Panc1 (cell line): ENCODE results near the gene EEF1AKMT1. TPM values are rescaled to one million over a fixed set of nuclear protein-coding genes. Genes with fewer than 3 reads are reported as not detected.

Source experiments
- ATAC-seq: fragments of 200-7000 bp; cut with Tn5 transposase; 2 replicates; pipeline ENCODE4 v1.9.1; 2020; ENCODE audit warnings: mild to moderate bottlenecking, moderate library complexity
- BruUV-seq: library from RNA; stranded (reverse); fragments of 400-500 nt; replicated peaks from 2 replicates; lab custom pipeline; 2021; lab: Mats Ljungman, UMichigan
- CTCF ChIA-PET: fragments of 300-600 bp; sonication (Branson Sonifier 250); formaldehyde crosslinking; loops from one replicate; lab custom pipeline; 2022; ENCODE audit warnings: antibody characterized with exemption; lab: Charles Lee
- POLR2A ChIA-PET: fragments of 300-600 bp; sonication (Branson Sonifier 250); formaldehyde crosslinking; loops from one replicate; lab custom pipeline; 2022; ENCODE audit warnings: antibody characterized with exemption; lab: Charles Lee
- DNase-seq: peaks from one replicate; pipeline ENCODE4 v3.0.0-alpha.2; 2010; ENCODE audit warnings: low read depth, low spot score
- H3K27ac ChIP-seq: 2 replicates; pipeline ENCODE4 v1.5.1; 2011; ENCODE audit warnings: mild to moderate bottlenecking, low read length, inconsistent platforms
- H3K27me3 ChIP-seq: fragments of 200-500 bp; sonication (Bioruptor generic); 2 replicates; pipeline ENCODE4 v1.6.0; 2014; ENCODE audit warnings: low read length, inconsistent platforms; ENCODE audit not compliant: control insufficient read depth, insufficient read depth
- H3K36me3 ChIP-seq: fragments of 200-500 bp; sonication (Bioruptor generic); 2 replicates; pipeline ENCODE4 v1.5.1; 2014; ENCODE audit warnings: inconsistent platforms, mild to moderate bottlenecking, low read length, moderate library complexity; ENCODE audit not compliant: control insufficient read depth, insufficient read depth
- H3K4me1 ChIP-seq: 2 replicates; pipeline ENCODE4 v1.5.1; 2011; ENCODE audit warnings: inconsistent platforms, mild to moderate bottlenecking, low read length, moderate library complexity; ENCODE audit not compliant: control insufficient read depth, insufficient read depth
- H3K4me3 ChIP-seq, 2 experiments: 2 replicates each; pipeline ENCODE4 v1.5.1; 2011 to 2012; ENCODE audit warnings: low read depth in 2 of 2, low read length in 2 of 2, mild to moderate bottlenecking in 2 of 2, inconsistent platforms in 1 of 2, moderate library complexity in 1 of 2
- H3K9me3 ChIP-seq: fragments of 200-500 bp; sonication (Bioruptor generic); 2 replicates; pipeline ENCODE4 v1.5.1; 2014; ENCODE audit warnings: low read depth, mild to moderate bottlenecking, inconsistent platforms, low read length, moderate library complexity; ENCODE audit not compliant: control insufficient read depth, insufficient read depth
- CTCF ChIP-seq: fragments of 450-650 bp; IDR thresholded peaks from 2 replicates; pipeline ENCODE4 v1.5.1; 2017; ENCODE audit warnings: mild to moderate bottlenecking
- POLR2AphosphoS5 ChIP-seq: IDR thresholded peaks from 2 replicates; pipeline ENCODE4 v1.6.1; 2012; ENCODE audit warnings: mild to moderate bottlenecking, low read depth, low read length, moderate library complexity
- SIN3A ChIP-seq: IDR thresholded peaks from 2 replicates; pipeline ENCODE4 v1.6.1; 2012; ENCODE audit warnings: low read depth, mild to moderate bottlenecking, low read length, moderate library complexity, borderline replicate concordance; ENCODE audit not compliant: insufficient read depth
- TCF7L2 ChIP-seq: IDR thresholded peaks from 2 replicates; pipeline ENCODE4 v1.6.1; 2011; ENCODE audit warnings: mild to moderate bottlenecking, low read depth, low read length, inconsistent platforms
- in situ Hi-C: cut with HindIII; loops from 2 replicates; pipeline ENCODE4 v1.10.0; 2016; ENCODE audit warnings: low sequenced_read_pairs, low pct_unique_long_range_greater_than_20kb
- intact Hi-C: fragments of 100-400 bp; cut with micrococcal nuclease; formaldehyde crosslinking; loops from one replicate; pipeline ENCODE4 v1.10.0; 2022; ENCODE audit not compliant: unreplicated experiment
- total RNA-seq: library from RNA; stranded (reverse); gene quantifications from one replicate; pipeline ENCODE4 v1.2.1, GENCODE V29; 2021; ENCODE audit not compliant: unreplicated experiment
- TF ChIP-seq, protein P1 (sequence below), 2 experiments: IDR thresholded peaks; 2 replicates each; pipeline ENCODE4 v1.6.1; 2011 to 2012; ENCODE audit warnings: low read depth in 2 of 2, control low read depth in 1 of 2, low read length in 1 of 2, mild to moderate bottlenecking in 1 of 2, moderate library complexity in 1 of 2; ENCODE audit not compliant: insufficient read depth in 1 of 2

The EEF1AKMT1 gene
- total RNA-seq, 1 experiment from 2014 or later: 5.4 TPM

GRCh38 chr13:20803180-20803965, 29.6 kb upstream of the EEF1AKMT1 start:
- Histone ChIP-seq H3K36me3 (peaks cover 12% of the 10 kb centered on the region), H3K27ac (no peak overlapping the region), H3K4me3 (no peak overlapping the region), H3K27me3 (no peaks in the 10 kb centered on the region), H3K4me1 (no peaks in the 10 kb centered on the region), H3K9me3 (no peaks in the 10 kb centered on the region)
- ChIA-PET CTCF (no interaction called here), POLR2A (no interaction called here)
- in situ Hi-C loops: no loop called here
- DNase-seq (no peak), ATAC-seq (no peak)
- TF ChIP-seq, protein P1, sequence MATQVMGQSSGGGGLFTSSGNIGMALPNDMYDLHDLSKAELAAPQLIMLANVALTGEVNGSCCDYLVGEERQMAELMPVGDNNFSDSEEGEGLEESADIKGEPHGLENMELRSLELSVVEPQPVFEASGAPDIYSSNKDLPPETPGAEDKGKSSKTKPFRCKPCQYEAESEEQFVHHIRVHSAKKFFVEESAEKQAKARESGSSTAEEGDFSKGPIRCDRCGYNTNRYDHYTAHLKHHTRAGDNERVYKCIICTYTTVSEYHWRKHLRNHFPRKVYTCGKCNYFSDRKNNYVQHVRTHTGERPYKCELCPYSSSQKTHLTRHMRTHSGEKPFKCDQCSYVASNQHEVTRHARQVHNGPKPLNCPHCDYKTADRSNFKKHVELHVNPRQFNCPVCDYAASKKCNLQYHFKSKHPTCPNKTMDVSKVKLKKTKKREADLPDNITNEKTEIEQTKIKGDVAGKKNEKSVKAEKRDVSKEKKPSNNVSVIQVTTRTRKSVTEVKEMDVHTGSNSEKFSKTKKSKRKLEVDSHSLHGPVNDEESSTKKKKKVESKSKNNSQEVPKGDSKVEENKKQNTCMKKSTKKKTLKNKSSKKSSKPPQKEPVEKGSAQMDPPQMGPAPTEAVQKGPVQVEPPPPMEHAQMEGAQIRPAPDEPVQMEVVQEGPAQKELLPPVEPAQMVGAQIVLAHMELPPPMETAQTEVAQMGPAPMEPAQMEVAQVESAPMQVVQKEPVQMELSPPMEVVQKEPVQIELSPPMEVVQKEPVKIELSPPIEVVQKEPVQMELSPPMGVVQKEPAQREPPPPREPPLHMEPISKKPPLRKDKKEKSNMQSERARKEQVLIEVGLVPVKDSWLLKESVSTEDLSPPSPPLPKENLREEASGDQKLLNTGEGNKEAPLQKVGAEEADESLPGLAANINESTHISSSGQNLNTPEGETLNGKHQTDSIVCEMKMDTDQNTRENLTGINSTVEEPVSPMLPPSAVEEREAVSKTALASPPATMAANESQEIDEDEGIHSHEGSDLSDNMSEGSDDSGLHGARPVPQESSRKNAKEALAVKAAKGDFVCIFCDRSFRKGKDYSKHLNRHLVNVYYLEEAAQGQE (IDR thresholded peaks at IDR 0.05; ENCODE audit: insufficient read depth in 1 of 2, low read depth in 2 of 2, low read length in 1 of 2): no peak
- TF ChIP-seq POLR2AphosphoS5 (no peak), SIN3A (no peak), TCF7L2 (no peak), CTCF (no peak)
- intact Hi-C loops: no loop called here
- no TSS peak for BruUV-seq

DNA sequence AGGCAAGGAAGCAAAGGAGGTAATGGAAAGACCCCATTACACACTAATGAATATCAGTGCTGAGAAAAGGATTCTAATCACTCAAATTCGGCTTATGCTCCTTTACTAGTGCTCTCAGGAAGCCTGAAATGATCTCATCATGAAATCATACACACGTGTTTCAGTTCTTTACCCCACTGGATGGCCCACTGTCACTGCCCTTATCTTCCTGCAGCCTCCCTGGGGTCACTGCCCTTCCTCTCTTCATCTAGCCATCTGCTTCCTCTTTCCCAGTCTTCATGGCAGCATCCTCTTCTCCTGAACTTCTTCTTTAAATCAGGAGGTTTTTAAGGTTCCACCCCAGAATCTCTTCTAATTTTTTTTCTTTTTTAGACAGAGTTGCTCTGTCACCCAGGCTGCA, 27.9 kb upstream of the EEF1AKMT1 start:
- intact Hi-C loops (no loop called here), in situ Hi-C loops (no loop called here)
- Histone ChIP-seq H3K27ac (no peak overlapping the region), H3K36me3 (peaks cover 4% of the 10 kb centered on the region), H3K9me3 (no peaks in the 10 kb centered on the region), H3K27me3 (no peaks in the 10 kb centered on the region), H3K4me3 (no peak overlapping the region), H3K4me1 (no peaks in the 10 kb centered on the region)
- no peak for ATAC-seq
- ChIA-PET CTCF (no interaction called here), POLR2A (no interaction called here)
- BruUV-seq: no TSS peak
- DNase-seq: no peak
- no peak for TF ChIP-seq TCF7L2
- TF ChIP-seq, protein P1 (IDR thresholded peaks at IDR 0.05; ENCODE audit: insufficient read depth in 1 of 2, low read depth in 2 of 2, low read length in 1 of 2): no peak
- no peak for TF ChIP-seq SIN3A
- no peak for TF ChIP-seq POLR2AphosphoS5
- no peak for TF ChIP-seq CTCF
